ENCODE data around the gene NFILZ. TPM values are rescaled to one million over a fixed set of nuclear protein-coding genes. Genes with fewer than 3 reads are reported as not detected.

Gene NFILZ
- total RNA-seq, 1 experiment from 2014 or later, result not detected

GRCh38 chr19:8609279-8610040 lies 21.0 kb upstream of the NFILZ start:
- H2AFZ ChIP-seq (ENCODE audit: low read depth, low read length, poor library complexity, severe bottlenecking), result peak overlapping the region; percentile 28
- peak overlapping the region; percentile 70 to 79 for H3K4me3 ChIP-seq (replicated peaks in 1 of 2; ENCODE audit: low read depth in 1 of 2, low read length in 2 of 2)
- peak overlapping the region; percentile 97 for H3K4me2 ChIP-seq (ENCODE audit: low read length)
- H3K4me1 ChIP-seq (ENCODE audit: control insufficient read depth in 1 of 2, insufficient read depth in 2 of 2, low read length in 2 of 2), result peaks cover 10 to 31% of the 10 kb centered on the region in 2 experiments
- peak overlapping the region; percentile 86 for H3K27ac ChIP-seq (ENCODE audit: low read depth, low read length)
- ChIA-PET CTCF (no interaction called here), POLR2A (no interaction called here), RAD21 (ENCODE audit: low non-redundant PET in 1 of 2, low total read pairs in 2 of 2, uncharacterized antibody in 2 of 2, unreplicated experiment in 2 of 2) (no interaction called here)
- no peaks in the 10 kb centered on the region for H3K79me2 ChIP-seq (ENCODE audit: insufficient read depth, low read length)
- DNase-seq (ENCODE audit: low read depth, low spot score), result peak; percentile 15
- H3K27me3 ChIP-seq (ENCODE audit: insufficient read depth, low read length), result no peaks in the 10 kb centered on the region
- TF ChIP-seq SP1 (IDR thresholded peaks at IDR 0.05; ENCODE audit: low read depth) (no peak), EGR1 (IDR thresholded peaks at IDR 0.05; ENCODE audit: low read depth) (peak; percentile 33; the same call in 1 of the 2 replicates), YY1 (IDR thresholded peaks at IDR 0.05; ENCODE audit: extremely low read depth, insufficient replicate concordance, low read depth, low read length) (peak; percentile 14), ZFX (IDR thresholded peaks at IDR 0.05) (peak; percentile 94), ZBTB33 (IDR thresholded peaks at IDR 0.05; ENCODE audit: extremely low read depth, insufficient replicate concordance, low read length) (no peak), SIN3A (IDR thresholded peaks at IDR 0.05; ENCODE audit: low read depth) (peak; percentile 37; the same call in 1 of the 2 replicates), CTCF (IDR thresholded peaks at IDR 0.05 in 2 of 3, conservative IDR thresholded peaks at IDR 0.05 in 1 of 3; ENCODE audit: borderline replicate concordance in 1 of 3, insufficient read depth in 1 of 3, low read depth in 2 of 3, low read length in 2 of 3) (peak in 2 of 3 experiments; percentile 27 to 34; a peak in 1 of 6 replicates), POLR2AphosphoS5 (IDR thresholded peaks at IDR 0.05; ENCODE audit: low read depth, low read length) (peak; percentile 78)
- peak; percentile 76 for ATAC-seq
- intact Hi-C loops (cut with micrococcal nuclease), result no loop called here
- H4K20me1 ChIP-seq (ENCODE audit: insufficient read depth), result no peaks in the 10 kb centered on the region
- no peaks in the 10 kb centered on the region for H3K36me3 ChIP-seq (ENCODE audit: control insufficient read depth in 1 of 2, insufficient read depth in 2 of 2, low read length in 2 of 2)
- H3K9me3 ChIP-seq (ENCODE audit: control insufficient read depth in 1 of 2, insufficient read depth in 1 of 2, low read depth in 1 of 2, low read length in 2 of 2), result peaks cover 0 to 5% of the 10 kb centered on the region in 2 experiments; a peak in 2 of 4 replicates
- peak overlapping the region; percentile 73 for H3K9ac ChIP-seq (ENCODE audit: low read length)
- H3K9me2 ChIP-seq (ENCODE audit: insufficient read depth), result no peaks in the 10 kb centered on the region
- no TSS peak for BruUV-seq (replicated peaks)

Data from HCT116 (cell line).